ENCODE data around the gene LMNTD1.
"Not testable (repeated sequence)": the region's sequence is repeated elsewhere in the genome, so short reads cannot be mapped to it uniquely, and the experiment has no call there.

The LMNTD1 gene

GRCh38 chr12:25433024-25433423 lies 120.1 kb downstream of the LMNTD1 start:
- no peak overlapping the region for H3K27ac Mint-ChIP-seq

GRCh38 chr12:25427337-25428249 lies 125.5 kb downstream of the LMNTD1 start:
- H3K4me3 Mint-ChIP-seq = no peak overlapping the region
- H3K27ac Mint-ChIP-seq = no peak overlapping the region
- H3K4me1 Mint-ChIP-seq = no peaks in the 10 kb centered on the region
- H3K36me3 Mint-ChIP-seq (ENCODE audit: low read depth) = no peaks in the 10 kb centered on the region
- no peak for TF ChIP-seq CTCF (IDR thresholded peaks at IDR 0.05)
- no peak for DNase-seq
- peaks cover 8% of the 10 kb centered on the region for H3K9me3 Mint-ChIP-seq
- H3K27me3 Mint-ChIP-seq (ENCODE audit: low read depth, poor library complexity) = no peaks in the 10 kb centered on the region

More at GRCh38 chr12:25433024-25433423, 120.1 kb downstream of the LMNTD1 start:
- Mint-ChIP-seq H3K27me3 (ENCODE audit: low read depth, poor library complexity) (no peaks in the 10 kb centered on the region), H3K4me3 (no peak overlapping the region), H3K36me3 (ENCODE audit: low read depth) (no peaks in the 10 kb centered on the region), H3K4me1 (peaks cover 31% of the 10 kb centered on the region), H3K9me3 (peaks cover 8% of the 10 kb centered on the region)
- no peak for TF ChIP-seq CTCF (IDR thresholded peaks at IDR 0.05)
- no peak for DNase-seq

GRCh38 chr12:25426821-25427220 lies 126.3 kb downstream of the LMNTD1 start:
- not testable (repeated sequence) for H3K9me3 Mint-ChIP-seq; H3K27me3 Mint-ChIP-seq (ENCODE audit: low read depth, poor library complexity); H3K27ac Mint-ChIP-seq; H3K36me3 Mint-ChIP-seq (ENCODE audit: low read depth); DNase-seq; H3K4me3 Mint-ChIP-seq; H3K4me1 Mint-ChIP-seq

Measured in nephron progenitor cell (in vitro differentiated cells).